Measurements from ENCODE around the gene LAMC3.

The LAMC3 gene

GRCh38 chr9:131122158-131122557 is 113.2 kb downstream of the LAMC3 start:
- TF ChIP-seq, protein P1, sequence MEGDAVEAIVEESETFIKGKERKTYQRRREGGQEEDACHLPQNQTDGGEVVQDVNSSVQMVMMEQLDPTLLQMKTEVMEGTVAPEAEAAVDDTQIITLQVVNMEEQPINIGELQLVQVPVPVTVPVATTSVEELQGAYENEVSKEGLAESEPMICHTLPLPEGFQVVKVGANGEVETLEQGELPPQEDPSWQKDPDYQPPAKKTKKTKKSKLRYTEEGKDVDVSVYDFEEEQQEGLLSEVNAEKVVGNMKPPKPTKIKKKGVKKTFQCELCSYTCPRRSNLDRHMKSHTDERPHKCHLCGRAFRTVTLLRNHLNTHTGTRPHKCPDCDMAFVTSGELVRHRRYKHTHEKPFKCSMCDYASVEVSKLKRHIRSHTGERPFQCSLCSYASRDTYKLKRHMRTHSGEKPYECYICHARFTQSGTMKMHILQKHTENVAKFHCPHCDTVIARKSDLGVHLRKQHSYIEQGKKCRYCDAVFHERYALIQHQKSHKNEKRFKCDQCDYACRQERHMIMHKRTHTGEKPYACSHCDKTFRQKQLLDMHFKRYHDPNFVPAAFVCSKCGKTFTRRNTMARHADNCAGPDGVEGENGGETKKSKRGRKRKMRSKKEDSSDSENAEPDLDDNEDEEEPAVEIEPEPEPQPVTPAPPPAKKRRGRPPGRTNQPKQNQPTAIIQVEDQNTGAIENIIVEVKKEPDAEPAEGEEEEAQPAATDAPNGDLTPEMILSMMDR (IDR thresholded peaks at IDR 0.05; ENCODE audit: control insufficient read depth, insufficient read depth, low read depth, low read length, missing control alignments): no peak
- DNase-seq (ENCODE audit: low read depth): no peak
- H3K4me3 ChIP-seq (ENCODE audit: control insufficient read depth, low read depth, low read length): no peak overlapping the region

GRCh38 chr9:131125038-131125287 is 116.0 kb downstream of the LAMC3 start:
- no peak for DNase-seq (ENCODE audit: low read depth)
- TF ChIP-seq, protein P1 (IDR thresholded peaks at IDR 0.05; ENCODE audit: control insufficient read depth, insufficient read depth, low read depth, low read length, missing control alignments): no peak
- peak overlapping the region; percentile 99 for H3K4me3 ChIP-seq (ENCODE audit: control insufficient read depth, low read depth, low read length)

DNA sequence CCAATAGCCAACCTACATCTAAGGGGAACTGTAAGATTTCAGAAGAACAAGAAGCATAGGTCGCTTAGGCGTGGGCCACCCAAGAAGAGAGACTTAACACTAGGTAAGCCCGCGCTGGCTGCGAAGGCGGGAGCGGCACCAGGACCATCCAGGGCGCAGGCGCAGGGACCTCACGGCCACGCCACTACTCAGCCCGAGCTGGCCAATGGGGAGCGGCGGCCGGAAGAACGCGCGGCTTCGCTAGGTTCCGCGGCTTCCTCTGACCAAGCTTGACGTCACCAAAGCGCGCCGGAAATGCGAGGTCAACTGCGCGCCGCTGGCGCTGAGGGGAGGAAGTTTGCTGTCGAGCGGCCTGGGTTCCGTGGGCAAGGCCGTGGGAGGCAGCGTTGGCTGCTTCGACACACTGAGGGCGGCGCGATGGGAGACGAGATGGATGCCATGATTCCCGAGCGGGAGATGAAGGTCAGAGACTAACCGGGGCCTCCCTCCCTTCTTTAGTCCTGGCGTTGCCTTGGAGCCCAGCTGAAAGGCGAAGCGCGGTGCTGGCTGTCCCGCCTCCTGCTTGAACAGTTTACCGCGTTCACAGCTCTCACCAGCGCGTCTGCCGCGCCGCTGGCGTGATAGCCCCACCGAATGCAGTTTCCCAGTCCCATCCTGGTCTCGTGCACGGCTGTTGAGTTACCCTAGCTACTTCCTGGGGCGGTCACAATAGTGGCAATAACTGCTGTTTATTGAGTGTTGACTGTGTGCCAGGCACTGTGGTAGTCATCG is 116.5 kb downstream of the LAMC3 start, which contains the start of gene NUP214:
Gene NUP214 (plus strand): TSS at position 299 of the 771 bp plus-strand sequence. CDS start 119 bp downstream, at position 418.
- H3K4me3 ChIP-seq (ENCODE audit: control insufficient read depth, low read depth, low read length): peak within 1 kb of the TSS; percentile 99
- TF ChIP-seq, protein P1 (IDR thresholded peaks at IDR 0.05; ENCODE audit: control insufficient read depth, insufficient read depth, low read depth, low read length, missing control alignments): no peak
- DNase-seq (ENCODE audit: low read depth): peak; percentile 77

DNA sequence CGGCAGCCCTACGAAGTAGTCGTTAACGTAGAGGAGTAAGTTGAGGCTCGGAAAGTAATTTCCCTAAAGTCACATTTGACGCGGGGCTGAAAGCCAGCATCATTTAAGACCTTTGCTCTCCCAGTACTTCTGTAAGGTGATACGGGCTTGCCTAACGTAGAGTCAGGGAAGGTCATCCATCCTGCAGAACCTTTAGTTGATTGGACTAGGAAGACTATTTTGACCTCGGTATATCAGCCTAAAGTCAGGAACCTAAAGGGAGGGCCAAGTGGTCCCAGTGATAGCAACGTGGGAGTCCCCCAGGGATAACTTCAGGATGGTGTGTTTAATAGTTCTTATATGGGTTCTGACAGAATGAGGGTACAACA is 117.1 kb downstream of the LAMC3 start:
- no peak for DNase-seq (ENCODE audit: low read depth)
- TF ChIP-seq, protein P1 (IDR thresholded peaks at IDR 0.05; ENCODE audit: control insufficient read depth, insufficient read depth, low read depth, low read length, missing control alignments): no peak
- peak overlapping the region; percentile 99 for H3K4me3 ChIP-seq (ENCODE audit: control insufficient read depth, low read depth, low read length)

DNA sequence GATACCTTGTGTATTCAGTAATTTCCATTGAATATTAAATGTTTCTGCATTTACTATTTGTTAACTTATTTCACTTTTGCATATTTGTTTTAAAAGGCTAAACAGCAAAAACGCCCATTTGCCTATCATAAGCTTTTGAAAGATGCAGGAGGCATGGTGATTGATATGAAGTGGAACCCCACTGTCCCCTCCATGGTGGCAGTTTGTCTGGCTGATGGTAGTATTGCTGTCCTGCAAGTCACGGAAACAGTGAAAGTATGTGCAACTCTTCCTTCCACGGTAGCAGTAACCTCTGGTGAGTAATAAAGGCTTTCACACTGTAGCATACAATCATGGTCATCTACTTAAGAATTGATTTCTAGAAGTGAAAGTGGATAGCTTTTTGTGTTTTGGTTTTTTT is 120.2 kb downstream of the LAMC3 start:
- no peak for DNase-seq (ENCODE audit: low read depth)
- TF ChIP-seq, protein P1 (IDR thresholded peaks at IDR 0.05; ENCODE audit: control insufficient read depth, insufficient read depth, low read depth, low read length, missing control alignments): no peak
- no peak overlapping the region for H3K4me3 ChIP-seq (ENCODE audit: control insufficient read depth, low read depth, low read length)

DNA sequence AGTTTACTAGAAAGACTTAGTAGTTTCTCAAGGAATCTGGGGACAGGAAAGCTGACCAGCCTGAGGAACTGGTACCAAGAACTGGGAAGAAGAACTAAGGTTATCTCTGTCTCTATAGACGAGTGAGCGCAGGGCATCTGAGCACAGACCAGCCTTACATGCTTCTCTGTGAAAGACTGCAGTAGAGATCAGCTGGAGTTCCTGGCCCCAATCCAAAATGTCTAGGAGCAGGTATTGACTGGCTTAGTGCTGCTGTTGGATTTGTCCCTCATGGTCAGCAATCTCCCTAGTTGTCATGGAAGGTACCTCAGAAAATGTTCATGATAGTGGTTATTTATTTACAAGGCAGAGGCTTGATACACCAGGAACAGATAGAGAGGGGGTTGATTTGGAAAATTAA is 129.7 kb downstream of the LAMC3 start:
- no peak overlapping the region for H3K4me3 ChIP-seq (ENCODE audit: control insufficient read depth, low read depth, low read length)
- TF ChIP-seq, protein P1 (IDR thresholded peaks at IDR 0.05; ENCODE audit: control insufficient read depth, insufficient read depth, low read depth, low read length, missing control alignments): no peak
- no peak for DNase-seq (ENCODE audit: low read depth)

Data from AG09309 (cell line).